ENCODE measurements around the gene SCO2.

The SCO2 gene

DNA sequence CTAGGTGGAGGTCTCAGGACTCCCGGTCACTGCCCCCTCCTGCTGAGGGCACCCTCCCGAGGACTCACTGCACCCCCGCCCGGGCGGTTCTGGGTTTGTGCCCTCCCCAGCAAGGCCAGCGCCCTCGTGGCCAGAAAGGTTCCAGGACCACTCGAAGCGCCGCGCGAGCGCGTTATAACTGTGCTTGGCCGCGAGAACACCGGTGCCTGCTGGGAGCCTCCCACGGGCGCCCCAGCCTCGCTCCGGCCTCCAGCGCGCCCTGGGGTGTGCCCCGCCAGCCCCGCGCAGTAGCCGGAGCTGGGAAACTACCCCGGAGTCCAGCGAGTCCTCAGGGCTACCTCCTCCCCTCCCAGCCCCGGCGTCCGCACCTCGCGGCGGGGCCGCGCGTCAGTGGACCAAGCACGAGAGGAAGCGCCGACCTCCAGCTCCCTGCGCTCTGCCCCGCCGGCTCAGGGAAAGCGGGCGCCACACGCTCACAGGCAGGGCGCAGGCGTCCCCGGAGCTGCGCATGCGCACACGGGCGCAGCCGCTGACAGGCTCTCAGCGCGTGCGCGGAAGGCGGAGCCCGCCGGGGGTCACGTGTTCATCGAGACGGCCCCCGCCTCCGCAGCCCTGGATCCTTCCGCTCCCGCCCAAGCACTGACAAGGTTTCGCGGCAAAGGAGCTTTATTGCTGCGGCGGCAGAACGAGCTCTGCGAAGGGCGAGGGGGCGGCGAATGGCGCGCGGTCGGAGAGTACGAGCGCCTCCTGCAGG, at the start of gene SCO2:
Gene SCO2 (minus strand): TSS at position 495 of the 754 bp plus-strand sequence. CDS start 1,187 bp downstream, outside the sequence.
- DNase-seq (ENCODE audit: low spot score): peak; percentile 95

DNA sequence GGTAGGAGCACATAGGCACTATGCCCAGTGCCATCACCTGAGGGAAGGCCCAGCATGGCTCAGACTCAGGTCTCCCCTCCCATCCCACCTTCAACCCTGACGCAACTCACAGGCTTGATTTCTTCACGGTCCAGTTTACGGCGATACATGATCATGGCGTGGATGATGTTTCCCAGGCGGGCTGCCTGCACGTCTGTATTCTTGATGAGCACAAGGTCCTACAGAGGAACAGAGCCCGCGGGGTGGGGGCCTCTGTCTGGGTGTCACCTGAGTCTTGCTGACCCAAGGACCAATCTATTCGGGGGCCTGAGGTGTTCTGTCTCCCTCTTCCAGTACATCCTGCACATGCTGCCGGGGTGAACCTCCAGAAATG, 49.0 kb upstream of the SCO2 start:
- no peak for DNase-seq (ENCODE audit: low spot score)

- no peak for DNase-seq (ENCODE audit: low spot score)
Observed at GRCh38 chr22:50573491-50574382, 48.3 kb upstream of the SCO2 start.

DNA sequence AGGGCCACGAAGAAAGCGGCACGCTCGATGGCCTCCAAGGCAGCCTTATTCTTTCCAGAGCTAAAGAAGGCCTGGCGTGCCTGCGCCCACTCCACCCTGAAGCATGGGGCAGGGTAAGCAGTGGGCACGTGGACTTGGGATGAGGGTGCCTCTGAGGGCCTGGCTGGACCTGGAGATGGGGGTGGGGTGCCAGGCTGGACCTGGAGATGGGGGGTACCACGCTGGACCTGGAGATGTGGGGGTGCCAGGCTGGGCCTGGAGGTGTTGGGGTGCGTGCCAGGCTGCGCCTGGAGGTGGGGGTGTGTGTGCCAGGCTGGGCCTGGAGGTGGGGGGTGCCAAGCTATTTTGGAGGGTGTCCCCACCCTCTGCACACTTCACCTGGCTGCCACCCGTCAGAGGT, 47.6 kb upstream of the SCO2 start:
- no peak for DNase-seq (ENCODE audit: low spot score)

- no peak for DNase-seq (ENCODE audit: low spot score)
Observed at GRCh38 chr22:50571264-50572175, 46.1 kb upstream of the SCO2 start.

GRCh38 chr22:50570861-50571260, 45.5 kb upstream of the SCO2 start:
- DNase-seq (ENCODE audit: low spot score): no peak

GRCh38 chr22:50569896-50570535, 44.6 kb upstream of the SCO2 start:
- no peak for DNase-seq (ENCODE audit: low spot score)

GRCh38 chr22:50569041-50569459, 43.7 kb upstream of the SCO2 start:
- DNase-seq (ENCODE audit: low spot score): no peak

DNA sequence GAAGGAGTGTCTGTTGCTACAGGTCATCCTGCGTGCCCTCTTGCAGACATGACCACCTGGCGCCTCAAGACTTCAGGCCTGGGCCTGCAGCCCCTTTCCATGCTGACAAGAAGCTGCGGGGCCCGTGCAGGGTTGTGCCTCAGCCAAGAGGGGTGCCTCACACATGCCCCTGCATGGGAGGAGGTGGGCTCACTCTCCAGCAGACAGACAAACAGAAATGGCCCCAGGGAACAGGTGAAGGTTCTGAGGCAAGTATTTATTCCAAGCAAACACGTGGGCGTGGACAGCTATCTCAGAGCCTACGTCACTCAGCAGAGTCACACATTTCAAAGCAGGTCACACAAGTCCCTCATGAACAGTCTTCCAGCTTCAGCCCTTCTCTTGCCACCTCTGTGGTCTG, 43.2 kb upstream of the SCO2 start:
- no peak for DNase-seq (ENCODE audit: low spot score)

DNA sequence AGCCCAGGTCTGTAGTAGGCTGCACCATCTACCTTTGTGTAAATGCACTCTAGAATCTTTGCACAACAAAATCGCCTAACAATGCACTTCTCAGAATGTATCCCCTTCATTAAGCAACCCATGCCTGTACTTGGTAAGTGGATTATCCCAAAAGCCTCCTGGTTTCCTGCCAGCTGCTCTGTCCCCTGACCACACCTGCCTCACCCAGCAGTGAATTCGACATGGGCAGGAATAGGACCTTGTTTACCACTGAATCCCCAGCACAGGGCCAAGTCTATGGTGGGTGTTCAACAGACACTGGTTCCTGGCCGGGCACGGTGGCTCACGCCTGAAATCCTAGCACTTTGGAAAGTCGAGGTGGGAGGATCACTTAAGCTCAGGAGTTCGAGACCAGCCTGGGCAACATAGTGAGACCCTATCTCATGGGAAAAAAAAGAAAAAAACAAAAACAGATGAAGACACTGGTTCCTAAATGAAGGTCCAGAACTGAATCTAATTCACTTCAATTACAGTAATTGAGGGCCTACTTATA, 42.4 kb upstream of the SCO2 start:
- DNase-seq (ENCODE audit: low spot score): no peak

GRCh38 chr22:50564289-50564688, 38.9 kb upstream of the SCO2 start:
- no peak for DNase-seq (ENCODE audit: low spot score)

DNA sequence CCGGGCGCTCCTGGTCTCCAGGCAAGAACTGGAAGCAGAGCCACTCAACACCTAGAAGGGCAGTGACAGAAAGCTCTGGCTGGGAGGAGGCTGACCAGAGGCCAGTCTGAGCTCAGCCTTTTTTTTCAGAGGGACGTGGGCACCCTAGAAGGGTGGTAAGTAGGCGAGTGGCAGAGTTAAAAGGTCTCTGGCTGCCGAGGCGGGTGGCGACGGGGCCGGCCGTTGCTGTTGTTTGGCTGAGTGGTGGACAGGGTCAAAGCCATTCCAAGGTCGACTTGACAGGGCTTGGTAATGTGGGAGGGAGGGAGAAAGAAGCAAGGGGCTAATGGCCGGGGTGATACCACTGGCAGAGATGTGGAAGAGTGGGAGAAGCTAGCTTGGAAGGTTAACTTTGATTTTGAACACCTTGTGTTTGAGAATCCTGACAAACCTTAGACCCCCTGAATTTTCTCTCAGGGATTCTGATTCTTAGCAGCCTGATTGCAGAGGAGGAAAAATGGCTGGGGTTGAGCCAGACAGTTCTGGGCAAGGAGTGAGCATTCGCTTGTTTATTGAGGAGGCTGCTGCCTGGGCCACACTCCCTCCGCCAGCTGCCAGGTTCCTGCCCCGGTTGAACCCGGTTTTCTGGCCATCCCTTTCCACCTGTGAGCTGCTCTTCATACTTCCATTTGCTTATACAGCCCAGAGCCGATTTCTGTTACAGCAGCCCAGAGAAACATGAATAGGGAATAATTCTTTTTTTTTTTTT, 38.2 kb upstream of the SCO2 start:
- DNase-seq (ENCODE audit: low spot score): no peak

DNA sequence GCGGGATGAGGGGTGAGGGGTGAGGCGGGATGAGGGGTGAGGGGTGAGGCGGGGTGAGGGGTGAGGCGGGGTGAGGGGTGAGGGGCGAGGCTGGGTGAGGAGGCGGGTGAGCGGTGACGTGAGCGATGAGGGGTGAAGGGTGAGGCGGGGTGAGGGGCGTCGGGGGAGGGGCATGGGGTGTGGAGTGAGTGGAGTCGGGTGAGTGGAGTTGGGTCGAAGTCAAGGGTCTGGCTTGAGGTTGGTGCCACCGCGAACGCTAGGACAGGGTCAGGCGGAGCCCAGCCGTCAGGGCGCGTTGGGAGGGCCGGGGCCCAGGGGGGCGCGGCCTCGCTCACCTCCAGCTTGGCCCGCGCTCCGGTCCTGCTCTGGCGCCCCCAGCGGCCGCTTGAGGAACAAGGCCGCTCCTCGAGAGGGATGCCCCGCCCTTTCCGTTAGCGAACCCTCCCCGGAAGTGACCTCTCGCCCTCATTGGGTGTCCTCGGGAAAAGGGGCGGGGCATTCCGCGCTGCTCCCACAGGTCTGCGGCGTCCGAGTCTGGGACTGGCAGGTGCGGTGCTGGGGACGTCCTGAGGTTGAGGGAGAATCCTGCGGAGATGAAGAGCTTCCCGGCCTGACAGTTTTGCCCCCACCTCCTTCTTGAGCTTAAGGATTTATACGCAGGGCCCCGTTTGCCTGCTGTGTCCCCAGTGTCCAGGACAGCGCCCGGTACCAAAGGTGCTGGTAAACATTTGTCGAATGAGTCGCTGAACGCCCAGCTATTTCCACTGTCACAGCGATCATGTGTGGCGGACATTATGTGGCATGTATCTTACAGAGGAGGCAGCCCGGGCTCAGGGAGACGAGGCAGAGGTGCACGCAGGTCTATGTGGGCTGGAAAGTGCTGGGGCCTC, 37.4 kb upstream of the SCO2 start, which contains the start of gene SYCE3:
Gene SYCE3 (minus strand): TSS at position 397 of the 890 bp plus-strand sequence. CDS start 6,514 bp downstream, outside the sequence.
- peak; percentile 88 for DNase-seq (ENCODE audit: low spot score)

DNA sequence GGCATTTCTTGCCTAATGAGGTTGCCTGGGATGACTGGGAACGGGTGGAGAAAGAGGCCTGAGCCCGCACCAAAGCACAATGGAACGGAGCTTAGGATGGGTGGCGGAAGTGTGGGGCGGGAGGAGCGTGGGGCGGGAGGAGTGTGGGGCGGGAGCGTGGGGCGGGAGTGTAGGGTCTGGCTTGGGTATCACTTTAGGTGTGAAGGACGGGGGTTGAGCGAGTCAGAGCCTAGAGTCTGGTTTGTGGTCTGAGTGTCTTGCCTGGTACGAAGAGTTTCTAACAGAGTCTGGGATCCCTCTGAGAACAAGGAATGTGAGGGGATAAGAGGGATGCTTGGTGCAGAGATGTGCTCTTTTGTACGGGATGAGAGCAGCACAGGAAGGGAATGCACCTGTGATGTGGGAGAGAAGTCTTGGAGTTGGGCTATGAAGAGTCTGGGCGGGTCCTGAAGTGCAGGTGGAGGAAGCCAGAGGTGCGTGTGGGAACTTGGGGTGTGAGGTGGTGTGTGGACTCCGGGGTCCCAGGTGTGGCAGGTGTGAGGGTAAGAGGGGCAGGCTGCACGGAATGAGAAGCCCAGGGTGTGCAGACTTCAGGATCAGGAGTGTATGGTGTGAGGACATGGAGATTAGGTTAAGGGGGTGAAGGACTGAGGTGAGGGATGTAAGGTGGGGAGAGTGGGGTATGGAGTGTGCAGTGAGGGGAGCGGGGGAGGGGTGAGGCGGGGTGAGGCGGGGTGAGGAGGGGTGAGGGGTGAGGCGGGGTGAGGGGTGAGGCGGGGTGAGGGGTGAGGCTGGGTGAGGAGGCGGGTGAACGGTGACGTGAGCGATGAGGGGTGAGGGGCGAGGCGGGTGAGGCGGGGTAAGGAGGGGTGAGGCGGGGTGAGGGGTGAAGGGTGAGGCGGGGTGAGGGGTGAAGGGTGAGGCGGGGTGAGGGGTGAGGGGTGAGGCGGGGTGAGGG, 36.3 kb upstream of the SCO2 start:
- no peak for DNase-seq (ENCODE audit: low spot score)

DNA sequence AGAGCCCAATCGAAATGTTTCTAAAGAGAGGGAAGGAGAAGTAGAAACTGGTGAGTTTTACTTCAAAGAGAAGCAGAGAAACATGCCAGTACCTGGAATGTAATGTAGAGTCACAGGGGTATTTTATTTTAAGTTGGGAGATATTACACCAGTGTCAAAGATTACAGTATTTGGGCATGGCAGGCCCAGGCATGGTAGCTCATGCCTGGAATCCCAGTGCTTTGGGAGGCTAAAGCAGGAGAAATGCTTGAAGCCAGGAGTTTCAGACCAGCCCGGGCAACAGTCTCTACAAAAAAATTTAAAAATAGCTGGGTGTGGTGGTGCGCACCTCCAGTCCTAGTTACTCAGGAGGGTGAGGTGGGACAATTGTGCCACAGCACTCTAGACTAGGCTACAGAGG, 34.6 kb upstream of the SCO2 start:
- DNase-seq (ENCODE audit: low spot score): no peak

DNA sequence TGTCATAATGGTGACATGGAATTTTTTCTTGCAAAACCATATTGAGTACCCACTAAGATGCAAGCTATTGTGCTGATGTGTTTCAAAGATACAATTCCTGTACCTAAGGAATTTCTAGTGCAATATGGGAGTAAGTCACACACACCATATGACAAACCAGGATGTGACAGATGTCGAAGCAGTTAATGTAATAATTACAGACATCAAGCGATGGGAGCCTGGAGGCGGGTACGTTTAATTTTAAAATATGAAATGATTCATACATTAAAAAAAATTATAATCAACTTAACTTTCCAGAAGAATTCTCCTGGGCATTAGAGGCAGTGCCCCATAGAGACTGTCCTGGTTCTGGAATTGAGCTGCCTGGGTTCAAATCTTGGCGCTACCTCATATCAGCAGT, 31.3 kb upstream of the SCO2 start:
- DNase-seq (ENCODE audit: low spot score): no peak

GRCh38 chr22:50553310-50553709, 27.9 kb upstream of the SCO2 start:
- DNase-seq (ENCODE audit: low spot score): no peak

GRCh38 chr22:50551160-50551752, 25.9 kb upstream of the SCO2 start:
- no peak for DNase-seq (ENCODE audit: low spot score)
